Measurements from ENCODE around the gene TOB1.

GRCh38 chr17:50832267-50832863, 33.8 kb downstream of the TOB1 start:
- TF ChIP-seq POLR2AphosphoS5 (IDR thresholded peaks at IDR 0.05; ENCODE audit: low read depth, low read length) (no peak), TAF1 (IDR thresholded peaks at IDR 0.05; ENCODE audit: borderline replicate concordance, insufficient read depth, low read length) (no peak)
